WTC11 (cell line): ENCODE measurements around the gene LRRC34.

ENCODE experiments used
- ATF3 ChIP-seq: sonication (generic); formaldehyde crosslinking; conservative IDR thresholded peaks from 2 replicates; pipeline ENCODE4 v1.8.1; 2022; ENCODE audit warnings: mild to moderate bottlenecking, missing genetic modification reagents
- E2F1 ChIP-seq: sonication (generic); formaldehyde crosslinking; IDR thresholded peaks from 2 replicates; pipeline ENCODE4 v1.8.0; 2022; ENCODE audit warnings: mild to moderate bottlenecking, missing genetic modification reagents
- FOXJ3 ChIP-seq: sonication (generic); formaldehyde crosslinking; IDR thresholded peaks from 2 replicates; pipeline ENCODE4 v1.9.0; 2021; ENCODE audit warnings: missing genetic modification reagents, mild to moderate bottlenecking, borderline replicate concordance
- NR1H2 ChIP-seq: sonication (generic); formaldehyde crosslinking; IDR thresholded peaks from 2 replicates; pipeline ENCODE4 v1.9.0; 2021; ENCODE audit warnings: mild to moderate bottlenecking, moderate library complexity, missing genetic modification reagents
- ZNF396 ChIP-seq: fragments of 250-450 bp; sonication (Bioruptor Pico); IDR thresholded peaks from 2 replicates; pipeline ENCODE4 v1.8.0; 2021; ENCODE audit warnings: mild to moderate bottlenecking, moderate library complexity, borderline replicate concordance
- TF ChIP-seq, protein P1 (sequence below): sonication (generic); formaldehyde crosslinking; IDR thresholded peaks from 2 replicates; pipeline ENCODE4 v1.8.1; 2022; ENCODE audit warnings: low read depth, mild to moderate bottlenecking, moderate library complexity, missing genetic modification reagents, borderline replicate concordance
- TF ChIP-seq, protein P2 (sequence below): fragments of 200-600 bp; IDR thresholded peaks from 2 replicates; pipeline ENCODE4 v1.8.0; 2022; ENCODE audit warnings: antibody characterized with exemption

DNA sequence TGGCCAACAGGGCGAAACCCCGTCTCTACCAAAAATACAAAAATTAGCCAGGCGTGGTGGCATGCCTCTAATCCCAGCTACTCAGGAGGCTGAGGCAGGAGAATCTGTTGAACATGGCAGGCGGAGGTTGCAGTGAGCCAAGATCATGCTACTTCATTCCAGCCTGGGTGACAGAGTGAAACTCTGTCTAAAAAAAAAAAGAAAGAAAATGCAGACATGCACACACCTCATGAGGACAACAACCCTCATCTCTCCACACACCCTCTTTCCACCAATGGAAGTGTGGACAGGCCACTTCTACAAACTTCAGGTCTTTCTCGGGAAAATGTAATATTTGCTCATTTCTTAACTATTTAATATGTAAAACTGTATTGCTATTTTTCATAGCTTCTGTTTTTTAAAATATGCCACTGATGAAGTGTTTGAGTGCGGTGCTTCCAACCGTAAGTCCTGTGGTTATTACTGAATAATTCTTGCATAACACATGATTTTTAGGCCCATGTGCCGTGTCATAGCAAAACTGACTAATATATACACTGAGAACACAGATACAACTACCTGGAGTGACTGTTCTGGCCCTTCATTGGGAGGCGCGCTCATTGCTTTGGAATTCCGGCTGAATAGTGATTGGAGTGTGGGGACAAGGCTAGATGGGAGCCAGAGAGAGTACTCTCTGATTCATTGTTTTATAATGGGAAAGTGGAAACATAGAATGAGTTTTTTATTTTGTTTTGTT is 33.9 kb upstream of the LRRC34 start:
- no peak for TF ChIP-seq E2F1 (CRISPR knock-in tag)
- TF ChIP-seq ZNF396 (CRISPR knock-in tag): no peak
- TF ChIP-seq, protein P1, sequence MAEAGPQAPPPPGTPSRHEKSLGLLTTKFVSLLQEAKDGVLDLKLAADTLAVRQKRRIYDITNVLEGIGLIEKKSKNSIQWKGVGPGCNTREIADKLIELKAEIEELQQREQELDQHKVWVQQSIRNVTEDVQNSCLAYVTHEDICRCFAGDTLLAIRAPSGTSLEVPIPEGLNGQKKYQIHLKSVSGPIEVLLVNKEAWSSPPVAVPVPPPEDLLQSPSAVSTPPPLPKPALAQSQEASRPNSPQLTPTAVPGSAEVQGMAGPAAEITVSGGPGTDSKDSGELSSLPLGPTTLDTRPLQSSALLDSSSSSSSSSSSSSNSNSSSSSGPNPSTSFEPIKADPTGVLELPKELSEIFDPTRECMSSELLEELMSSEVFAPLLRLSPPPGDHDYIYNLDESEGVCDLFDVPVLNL (CRISPR knock-in tag): no peak
- TF ChIP-seq, protein P2, sequence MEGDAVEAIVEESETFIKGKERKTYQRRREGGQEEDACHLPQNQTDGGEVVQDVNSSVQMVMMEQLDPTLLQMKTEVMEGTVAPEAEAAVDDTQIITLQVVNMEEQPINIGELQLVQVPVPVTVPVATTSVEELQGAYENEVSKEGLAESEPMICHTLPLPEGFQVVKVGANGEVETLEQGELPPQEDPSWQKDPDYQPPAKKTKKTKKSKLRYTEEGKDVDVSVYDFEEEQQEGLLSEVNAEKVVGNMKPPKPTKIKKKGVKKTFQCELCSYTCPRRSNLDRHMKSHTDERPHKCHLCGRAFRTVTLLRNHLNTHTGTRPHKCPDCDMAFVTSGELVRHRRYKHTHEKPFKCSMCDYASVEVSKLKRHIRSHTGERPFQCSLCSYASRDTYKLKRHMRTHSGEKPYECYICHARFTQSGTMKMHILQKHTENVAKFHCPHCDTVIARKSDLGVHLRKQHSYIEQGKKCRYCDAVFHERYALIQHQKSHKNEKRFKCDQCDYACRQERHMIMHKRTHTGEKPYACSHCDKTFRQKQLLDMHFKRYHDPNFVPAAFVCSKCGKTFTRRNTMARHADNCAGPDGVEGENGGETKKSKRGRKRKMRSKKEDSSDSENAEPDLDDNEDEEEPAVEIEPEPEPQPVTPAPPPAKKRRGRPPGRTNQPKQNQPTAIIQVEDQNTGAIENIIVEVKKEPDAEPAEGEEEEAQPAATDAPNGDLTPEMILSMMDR: no peak
- TF ChIP-seq NR1H2: no peak
- no peak for TF ChIP-seq ATF3
- no peak for TF ChIP-seq FOXJ3 (CRISPR knock-in tag)
